DMS53 treated with DMSO at 0.1 percent for 48 hours (cell line): ENCODE data around the gene RBM8A.

ENCODE experiments used
- DNase-seq: peaks from one replicate; lab custom pipeline; 2025; ENCODE audit not compliant: unreplicated experiment; lab: John Stamatoyannopoulos, UW

The RBM8A gene

GRCh38 chr1:145918144-145918991 lies 8.9 kb downstream of the RBM8A start, which contains the start of gene PEX11B:
Gene PEX11B (minus strand): TSS chr1:145918717. CDS start chr1:145918688, 29 bp downstream.
- peak; percentile 80 for DNase-seq

- no peak for DNase-seq
Measured at GRCh38 chr1:145917595-145917994, 9.7 kb downstream of the RBM8A start.

GRCh38 chr1:145916745-145917144 lies 10.5 kb downstream of the RBM8A start:
- DNase-seq: no peak

GRCh38 chr1:145912128-145912641 lies 15.1 kb downstream of the RBM8A start:
- no peak for DNase-seq

GRCh38 chr1:145908653-145909052 lies 18.6 kb downstream of the RBM8A start:
- DNase-seq: no peak

GRCh38 chr1:145906954-145907753 lies 20.1 kb downstream of the RBM8A start:
- DNase-seq: no peak

GRCh38 chr1:145901312-145902021 lies 25.8 kb downstream of the RBM8A start:
- no peak for DNase-seq

GRCh38 chr1:145898756-145899155 lies 28.5 kb downstream of the RBM8A start:
- DNase-seq: no peak

- DNase-seq: no peak
Measured at GRCh38 chr1:145897969-145898368, 29.3 kb downstream of the RBM8A start.

- no peak for DNase-seq
Measured at GRCh38 chr1:145895471-145895870, 31.8 kb downstream of the RBM8A start.

- no peak for DNase-seq
Measured at GRCh38 chr1:145893306-145894055, 33.8 kb downstream of the RBM8A start.

- no peak for DNase-seq
Measured at GRCh38 chr1:145892486-145893087, 34.7 kb downstream of the RBM8A start.

GRCh38 chr1:145891587-145892485 lies 35.4 kb downstream of the RBM8A start:
- peak; percentile 96 for DNase-seq

GRCh38 chr1:145891143-145891542 lies 36.1 kb downstream of the RBM8A start:
- peak; percentile 45 for DNase-seq

GRCh38 chr1:145889722-145890121 lies 37.6 kb downstream of the RBM8A start:
- DNase-seq: no peak

- peak; percentile 4 for DNase-seq
Measured at GRCh38 chr1:145887631-145888030, 39.7 kb downstream of the RBM8A start.

- DNase-seq: no peak
Measured at GRCh38 chr1:145886816-145887215, 40.5 kb downstream of the RBM8A start.

- no peak for DNase-seq
Measured at GRCh38 chr1:145886390-145886789, 40.9 kb downstream of the RBM8A start.

GRCh38 chr1:145885738-145886287 lies 41.5 kb downstream of the RBM8A start, which contains the start of gene ANKRD35:
Gene ANKRD35 (minus strand): TSS chr1:145885866. CDS start chr1:145885758, 108 bp downstream.
- peak; percentile 52 for DNase-seq
